ENCODE results near the gene TMEM131L.

The TMEM131L gene

GRCh38 chr4:153521999-153522801 lies 56.0 kb downstream of the TMEM131L start:
- DNase-seq (ENCODE audit: low spot score), result no peak

GRCh38 chr4:153522802-153523094 lies 56.6 kb downstream of the TMEM131L start:
- DNase-seq (ENCODE audit: low spot score), result no peak

- DNase-seq (ENCODE audit: low spot score), result no peak
Measured at GRCh38 chr4:153523164-153523796, 57.1 kb downstream of the TMEM131L start.

GRCh38 chr4:153523941-153524386 lies 57.8 kb downstream of the TMEM131L start:
- no peak for DNase-seq (ENCODE audit: low spot score)

- DNase-seq (ENCODE audit: low spot score), result no peak
Measured at GRCh38 chr4:153524682-153525081, 58.5 kb downstream of the TMEM131L start.

GRCh38 chr4:153527690-153528089 lies 61.5 kb downstream of the TMEM131L start:
- DNase-seq (ENCODE audit: low spot score), result no peak

GRCh38 chr4:153528705-153529485 lies 62.7 kb downstream of the TMEM131L start:
- no peak for DNase-seq (ENCODE audit: low spot score)

- no peak for DNase-seq (ENCODE audit: low spot score)
Measured at GRCh38 chr4:153529646-153530045, 63.5 kb downstream of the TMEM131L start.

GRCh38 chr4:153530284-153530999 lies 64.3 kb downstream of the TMEM131L start:
- DNase-seq (ENCODE audit: low spot score), result no peak

- no peak for DNase-seq (ENCODE audit: low spot score)
Measured at GRCh38 chr4:153531000-153531358, 64.8 kb downstream of the TMEM131L start.

- DNase-seq (ENCODE audit: low spot score), result no peak
Measured at GRCh38 chr4:153531976-153532626, 65.9 kb downstream of the TMEM131L start.

GRCh38 chr4:153532636-153533035 lies 66.5 kb downstream of the TMEM131L start:
- DNase-seq (ENCODE audit: low spot score), result no peak

- peak; percentile 33 for DNase-seq (ENCODE audit: low spot score)
Measured at GRCh38 chr4:153533387-153533786, 67.2 kb downstream of the TMEM131L start.

- no peak for DNase-seq (ENCODE audit: low spot score)
Measured at GRCh38 chr4:153534792-153535629, 68.9 kb downstream of the TMEM131L start.

GRCh38 chr4:153535772-153536513 lies 69.8 kb downstream of the TMEM131L start:
- no peak for DNase-seq (ENCODE audit: low spot score)

- DNase-seq (ENCODE audit: low spot score), result no peak
Measured at GRCh38 chr4:153537493-153537960, 71.4 kb downstream of the TMEM131L start.

GRCh38 chr4:153538487-153539357 lies 72.6 kb downstream of the TMEM131L start:
- DNase-seq (ENCODE audit: low spot score), result peak; percentile 27

GRCh38 chr4:153539422-153539821 lies 73.3 kb downstream of the TMEM131L start:
- DNase-seq (ENCODE audit: low spot score), result no peak

All from GM03348 (cell line).